ENCODE measurements around the gene SGPL1.
A peak's percentile ranks its signal among the peaks of the same experiment; 100 is the strongest.

DNA sequence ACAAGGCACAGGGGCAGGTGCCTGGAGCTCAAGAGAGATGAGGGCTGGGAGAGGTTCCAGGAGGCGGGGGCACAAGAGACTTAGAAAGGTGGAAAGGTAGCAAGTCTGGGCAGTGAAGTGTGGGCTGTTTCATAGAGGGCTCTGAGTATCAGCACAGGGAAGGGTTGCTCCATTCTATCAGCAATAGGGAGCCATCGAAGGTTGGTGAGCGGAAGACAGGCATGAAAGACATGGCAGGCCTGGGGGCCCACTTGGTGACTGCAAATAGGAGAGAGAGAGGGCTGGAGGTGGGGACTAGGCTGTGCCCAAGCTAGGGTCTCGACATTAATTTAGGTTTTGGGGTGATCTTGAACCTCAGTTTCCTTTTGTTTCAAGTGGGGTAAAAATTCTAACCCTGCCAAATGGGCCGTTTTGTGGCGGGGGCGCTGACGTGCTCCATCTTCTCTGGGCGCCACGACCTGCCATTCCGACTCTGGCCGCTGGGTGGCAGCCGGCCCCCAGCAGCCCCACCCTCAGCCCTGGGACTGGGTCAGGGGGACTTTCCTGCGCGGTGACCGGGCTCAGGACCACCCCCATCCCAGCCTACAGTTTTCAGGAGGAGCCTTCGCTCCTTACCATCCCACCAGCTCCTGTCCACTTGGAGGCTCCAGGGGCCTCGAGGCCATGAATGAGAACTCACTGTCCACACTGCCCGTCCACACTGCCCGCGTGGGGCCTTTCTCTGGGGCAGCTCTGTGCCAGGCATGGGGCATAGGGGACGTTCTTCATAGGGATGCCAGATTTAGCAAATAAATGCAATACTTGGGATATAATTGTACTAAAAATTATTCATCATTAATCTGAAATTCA lies 109.9 kb downstream of the SGPL1 start:
- no peak for TF ChIP-seq EZH2 (IDR thresholded peaks at IDR 0.05)
- TF ChIP-seq, protein P1, sequence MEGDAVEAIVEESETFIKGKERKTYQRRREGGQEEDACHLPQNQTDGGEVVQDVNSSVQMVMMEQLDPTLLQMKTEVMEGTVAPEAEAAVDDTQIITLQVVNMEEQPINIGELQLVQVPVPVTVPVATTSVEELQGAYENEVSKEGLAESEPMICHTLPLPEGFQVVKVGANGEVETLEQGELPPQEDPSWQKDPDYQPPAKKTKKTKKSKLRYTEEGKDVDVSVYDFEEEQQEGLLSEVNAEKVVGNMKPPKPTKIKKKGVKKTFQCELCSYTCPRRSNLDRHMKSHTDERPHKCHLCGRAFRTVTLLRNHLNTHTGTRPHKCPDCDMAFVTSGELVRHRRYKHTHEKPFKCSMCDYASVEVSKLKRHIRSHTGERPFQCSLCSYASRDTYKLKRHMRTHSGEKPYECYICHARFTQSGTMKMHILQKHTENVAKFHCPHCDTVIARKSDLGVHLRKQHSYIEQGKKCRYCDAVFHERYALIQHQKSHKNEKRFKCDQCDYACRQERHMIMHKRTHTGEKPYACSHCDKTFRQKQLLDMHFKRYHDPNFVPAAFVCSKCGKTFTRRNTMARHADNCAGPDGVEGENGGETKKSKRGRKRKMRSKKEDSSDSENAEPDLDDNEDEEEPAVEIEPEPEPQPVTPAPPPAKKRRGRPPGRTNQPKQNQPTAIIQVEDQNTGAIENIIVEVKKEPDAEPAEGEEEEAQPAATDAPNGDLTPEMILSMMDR (IDR thresholded peaks at IDR 0.05), result peak; percentile 85

Data from neural progenitor cell (in vitro differentiated cells).